ENCODE data around the gene KCNJ5.

KCNJ5 gene

GRCh38 chr11:128931668-128932067 is 40.5 kb downstream of the KCNJ5 start:
- DNase-seq (ENCODE audit: low read depth, low spot score) = no peak

- DNase-seq (ENCODE audit: low read depth, low spot score) = no peak
These were observed 42.5 kb downstream of the KCNJ5 start for GRCh38 chr11:128933481-128934178.

- no peak for DNase-seq (ENCODE audit: low read depth, low spot score)
These were observed 43.2 kb downstream of the KCNJ5 start for GRCh38 chr11:128934351-128934750.

- DNase-seq (ENCODE audit: low read depth, low spot score) = no peak
These were observed 43.8 kb downstream of the KCNJ5 start for GRCh38 chr11:128934926-128935325.

- no peak for DNase-seq (ENCODE audit: low read depth, low spot score)
These were observed 45.6 kb downstream of the KCNJ5 start for GRCh38 chr11:128936606-128937251.

- no peak for DNase-seq (ENCODE audit: low read depth, low spot score)
These were observed 46.3 kb downstream of the KCNJ5 start for GRCh38 chr11:128937480-128937879.

GRCh38 chr11:128938156-128938885 is 47.2 kb downstream of the KCNJ5 start:
- no peak for DNase-seq (ENCODE audit: low read depth, low spot score)

- DNase-seq (ENCODE audit: low read depth, low spot score) = no peak
These were observed 48.4 kb downstream of the KCNJ5 start for GRCh38 chr11:128939591-128939990.

GRCh38 chr11:128940156-128940555 is 49.0 kb downstream of the KCNJ5 start:
- no peak for DNase-seq (ENCODE audit: low read depth, low spot score)

GRCh38 chr11:128940603-128941002 is 49.4 kb downstream of the KCNJ5 start:
- no peak for DNase-seq (ENCODE audit: low read depth, low spot score)

GRCh38 chr11:128941110-128941509 is 50.0 kb downstream of the KCNJ5 start:
- DNase-seq (ENCODE audit: low read depth, low spot score) = no peak

GRCh38 chr11:128941573-128942271 is 50.6 kb downstream of the KCNJ5 start:
- DNase-seq (ENCODE audit: low read depth, low spot score) = no peak

- no peak for DNase-seq (ENCODE audit: low read depth, low spot score)
These were observed 51.1 kb downstream of the KCNJ5 start for GRCh38 chr11:128942272-128942612.

GRCh38 chr11:128942817-128943427 is 51.8 kb downstream of the KCNJ5 start, which contains the start of gene TP53AIP1:
TP53AIP1 (minus strand) TSS chr11:128942871; CDS start chr11:128937818, 5,053 bp downstream.
- DNase-seq (ENCODE audit: low read depth, low spot score) = no peak

- no peak for DNase-seq (ENCODE audit: low read depth, low spot score)
These were observed 52.3 kb downstream of the KCNJ5 start for GRCh38 chr11:128943428-128943976.

GRCh38 chr11:128946648-128947047 is 55.5 kb downstream of the KCNJ5 start:
- DNase-seq (ENCODE audit: low read depth, low spot score) = no peak

GRCh38 chr11:128947773-128948172 is 56.6 kb downstream of the KCNJ5 start:
- no peak for DNase-seq (ENCODE audit: low read depth, low spot score)

- no peak for DNase-seq (ENCODE audit: low read depth, low spot score)
These were observed 57.4 kb downstream of the KCNJ5 start for GRCh38 chr11:128948583-128948982.

- no peak for DNase-seq (ENCODE audit: low read depth, low spot score)
These were observed 58.8 kb downstream of the KCNJ5 start for GRCh38 chr11:128949791-128950454.

- no peak for DNase-seq (ENCODE audit: low read depth, low spot score)
These were observed 62.0 kb downstream of the KCNJ5 start for GRCh38 chr11:128953151-128953550.

GRCh38 chr11:128955636-128956035 is 64.5 kb downstream of the KCNJ5 start:
- DNase-seq (ENCODE audit: low read depth, low spot score) = no peak
